COLO668 (cell line): ENCODE data around the gene CCDC172.

ENCODE experiments used
- DNase-seq: peaks from one replicate; lab custom pipeline; 2025; ENCODE audit not compliant: unreplicated experiment; lab: John Stamatoyannopoulos, UW

The CCDC172 gene

GRCh38 chr10:116429288-116429977, 105.2 kb downstream of the CCDC172 start:
- DNase-seq: no peak
